WTC11 (cell line): ENCODE measurements around the gene RPL41. TPM values are rescaled to one million over a fixed set of nuclear protein-coding genes. Genes with fewer than 3 reads are reported as not detected.

Source experiments
- ATAC-seq: fragments of 200-7000 bp; cut with Tn5 transposase; 2 replicates; pipeline ENCODE4 v1.10.0; 2021; ENCODE audit warnings: mild to moderate bottlenecking, moderate library complexity
- CTCF ChIA-PET: fragments of 300-600 bp; sonication (Branson Sonifier 250); formaldehyde crosslinking; loops from one replicate; lab custom pipeline; 2021; ENCODE audit warnings: antibody characterized with exemption; lab: Charles Lee
- POLR2A ChIA-PET: fragments of 350-600 bp; sonication (Branson Sonifier 250); formaldehyde crosslinking; loops from one replicate; lab custom pipeline; 2021; ENCODE audit warnings: antibody characterized with exemption; lab: Charles Lee
- DNase-seq: peaks from one replicate; pipeline ENCODE4 v3.0.0; 2021; ENCODE audit warnings: low spot score
- H3K27ac Mint-ChIP-seq: 2 replicates; pipeline ENCODE4 v1.8.0; 2021; ENCODE audit warnings: mixed read lengths
- H3K27me3 Mint-ChIP-seq: 2 replicates; pipeline ENCODE4 v1.8.0; 2021; ENCODE audit warnings: low read depth, mild to moderate bottlenecking, moderate library complexity, mixed read lengths
- H3K36me3 Mint-ChIP-seq: 2 replicates; pipeline ENCODE4 v1.8.0; 2021; ENCODE audit warnings: mixed read lengths
- H3K4me1 Mint-ChIP-seq: 2 replicates; pipeline ENCODE4 v1.8.0; 2022; ENCODE audit warnings: mixed read lengths
- H3K4me3 Mint-ChIP-seq: 2 replicates; pipeline ENCODE4 v1.8.0; 2021; ENCODE audit warnings: mild to moderate bottlenecking, moderate library complexity, mixed read lengths
- H3K9me3 Mint-ChIP-seq: 2 replicates; pipeline ENCODE4 v1.8.0; 2021; ENCODE audit warnings: mixed read lengths
- ATF3 ChIP-seq: sonication (generic); formaldehyde crosslinking; conservative IDR thresholded peaks from 2 replicates; pipeline ENCODE4 v1.8.1; 2022; ENCODE audit warnings: mild to moderate bottlenecking, missing genetic modification reagents
- CREM ChIP-seq: sonication (generic); formaldehyde crosslinking; IDR thresholded peaks from 2 replicates; pipeline ENCODE4 v1.8.1; 2022; ENCODE audit warnings: mild to moderate bottlenecking, missing genetic modification reagents, moderate library complexity
- E2F1 ChIP-seq: sonication (generic); formaldehyde crosslinking; IDR thresholded peaks from 2 replicates; pipeline ENCODE4 v1.8.0; 2022; ENCODE audit warnings: mild to moderate bottlenecking, missing genetic modification reagents
- E2F5 ChIP-seq: sonication (generic); formaldehyde crosslinking; IDR thresholded peaks from 2 replicates; pipeline ENCODE4 v1.8.1; 2022; ENCODE audit warnings: mild to moderate bottlenecking, moderate library complexity, missing genetic modification reagents
- ERG ChIP-seq: fragments of 250-450 bp; sonication (Bioruptor Pico); IDR thresholded peaks from 2 replicates; pipeline ENCODE4 v1.8.0; 2021; ENCODE audit warnings: mild to moderate bottlenecking
- FOXK1 ChIP-seq: sonication (generic); formaldehyde crosslinking; IDR thresholded peaks from 2 replicates; pipeline ENCODE4 v1.8.0; 2022; ENCODE audit warnings: mild to moderate bottlenecking, moderate library complexity, missing genetic modification reagents
- FOXP1 ChIP-seq: sonication (generic); formaldehyde crosslinking; IDR thresholded peaks from 2 replicates; pipeline ENCODE4 v1.8.0; 2022; ENCODE audit warnings: missing genetic modification reagents, mild to moderate bottlenecking, moderate library complexity, borderline replicate concordance
- FOXP4 ChIP-seq: sonication (generic); formaldehyde crosslinking; IDR thresholded peaks from 2 replicates; pipeline ENCODE4 v1.8.0; 2022; ENCODE audit warnings: mild to moderate bottlenecking, missing genetic modification reagents
- GABPB1 ChIP-seq: sonication (generic); formaldehyde crosslinking; IDR thresholded peaks from 2 replicates; pipeline ENCODE4 v1.8.1; 2023; ENCODE audit warnings: mild to moderate bottlenecking, missing genetic modification reagents
- GTF2I ChIP-seq: fragments of 250-450 bp; sonication (Bioruptor Pico); conservative IDR thresholded peaks from 2 replicates; pipeline ENCODE4 v1.4.0; 2021; ENCODE audit warnings: mild to moderate bottlenecking
- HMGA2 ChIP-seq: fragments of 250-450 bp; sonication (Bioruptor Pico); IDR thresholded peaks from 2 replicates; pipeline ENCODE4 v1.4.0; 2021; ENCODE audit warnings: mild to moderate bottlenecking, moderate library complexity
- HMGXB4 ChIP-seq: sonication (generic); formaldehyde crosslinking; IDR thresholded peaks from 2 replicates; pipeline ENCODE4 v1.8.1; 2023; ENCODE audit warnings: mild to moderate bottlenecking, moderate library complexity, missing genetic modification reagents
- NFYB ChIP-seq: sonication (generic); formaldehyde crosslinking; conservative IDR thresholded peaks from 2 replicates; pipeline ENCODE4 v1.8.0; 2022; ENCODE audit warnings: low read depth, missing genetic modification reagents
- SMAD3 ChIP-seq: sonication (generic); formaldehyde crosslinking; IDR thresholded peaks from 2 replicates; pipeline ENCODE4 v1.8.0; 2022; ENCODE audit warnings: missing genetic modification reagents, mild to moderate bottlenecking, borderline replicate concordance
- ZBTB43 ChIP-seq: sonication (generic); formaldehyde crosslinking; IDR thresholded peaks from 2 replicates; pipeline ENCODE4 v1.8.1; 2023; ENCODE audit warnings: mild to moderate bottlenecking, missing genetic modification reagents
- ZNF263 ChIP-seq: sonication (generic); formaldehyde crosslinking; IDR thresholded peaks from 2 replicates; pipeline ENCODE4 v1.8.1; 2022; ENCODE audit warnings: low read depth, mild to moderate bottlenecking, moderate library complexity, missing genetic modification reagents
- ZNF281 ChIP-seq: sonication (generic); formaldehyde crosslinking; IDR thresholded peaks from 2 replicates; pipeline ENCODE4 v1.8.0; 2023; ENCODE audit warnings: mild to moderate bottlenecking, missing genetic modification reagents
- ZNF423 ChIP-seq: fragments of 250-450 bp; sonication (Bioruptor Pico); IDR thresholded peaks from 2 replicates; pipeline ENCODE4 v2.1.2; 2022; ENCODE audit warnings: mild to moderate bottlenecking, moderate library complexity
- total RNA-seq: library from RNA; stranded (reverse); gene quantifications from 3 replicates; pipeline ENCODE4 v1.2.3, GENCODE V29; 2021

The RPL41 gene
- total RNA-seq, 1 experiment from 2014 or later: 4,004 TPM

- no peak for TF ChIP-seq ZBTB43 (CRISPR knock-in tag)
- TF ChIP-seq FOXP4 (CRISPR knock-in tag): 0 out of 2 replicates have a peak, but pooled peaks have one; percentile 21
- no peak for TF ChIP-seq FOXP1
- no peak for TF ChIP-seq ERG
- peak; percentile 70 for TF ChIP-seq FOXK1
- no peak for TF ChIP-seq NFYB (CRISPR knock-in tag)
- TF ChIP-seq HMGA2: no peak
- TF ChIP-seq CREM (CRISPR knock-in tag): peak; percentile 77; the same call in 1 of the 2 replicates
- peak; percentile 57; the same call in 1 of the 2 replicates for TF ChIP-seq GABPB1
These were observed 35.8 kb downstream of the RPL41 start, which contains the start of gene MYL6B (continued) for GRCh38 chr12:56152132-56152755.

GRCh38 chr12:56152756-56153677, 36.6 kb downstream of the RPL41 start:
- Mint-ChIP-seq H3K9me3 (no peaks in the 10 kb centered on the region), H3K27ac (no peak overlapping the region), H3K36me3 (peaks cover 17% of the 10 kb centered on the region), H3K4me1 (peaks cover 20% of the 10 kb centered on the region), H3K4me3 (peak overlapping the region; percentile 93), H3K27me3 (no peaks in the 10 kb centered on the region)
- ChIA-PET POLR2A (interaction anchor here (0.5 kb wide), 1 partner anchor 68 kb away, joined by 3 read pairs; no protein-coding TSS in a partner anchor), CTCF (no interaction called here)
- TF ChIP-seq FOXK1: no peak
- TF ChIP-seq SMAD3 (CRISPR knock-in tag): no peak
- no peak for TF ChIP-seq HMGA2
- TF ChIP-seq E2F5 (CRISPR knock-in tag): no peak
- TF ChIP-seq ZNF263: no peak
- no peak for TF ChIP-seq GTF2I (CRISPR knock-in tag)
- DNase-seq (no peak), ATAC-seq (no peak)

GRCh38 chr12:56153678-56154065, 37.2 kb downstream of the RPL41 start:
- ChIA-PET CTCF (interaction anchor here (0.5 to 1.3 kb wide), 4 partner anchors 18 to 36 kb away, joined by 3 read pairs; partner anchors contain the start of genes ESYT1 and SMARCC2), POLR2A (interaction anchor here (0.5 kb wide), 1 partner anchor 69 kb away, joined by 3 read pairs; no protein-coding TSS in a partner anchor)
- Mint-ChIP-seq H3K27me3 (no peaks in the 10 kb centered on the region), H3K4me3 (peak overlapping the region; percentile 93), H3K4me1 (peaks cover 20% of the 10 kb centered on the region), H3K27ac (no peak overlapping the region), H3K36me3 (peaks cover 17% of the 10 kb centered on the region), H3K9me3 (no peaks in the 10 kb centered on the region)
- ATAC-seq (no peak), DNase-seq (no peak)
- TF ChIP-seq ZNF281 (CRISPR knock-in tag) (no peak), E2F1 (CRISPR knock-in tag) (no peak), ZNF423 (CRISPR knock-in tag) (no peak), ATF3 (no peak), SMAD3 (CRISPR knock-in tag) (no peak), HMGXB4 (no peak)
